ENCODE results near the gene ZMYND8. TPM values are rescaled to one million over a fixed set of nuclear protein-coding genes. Genes with fewer than 3 reads are reported as not detected.

ZMYND8 gene
- polyA plus RNA-seq, 1 donor from 2014 or later = 16.8 TPM

DNA sequence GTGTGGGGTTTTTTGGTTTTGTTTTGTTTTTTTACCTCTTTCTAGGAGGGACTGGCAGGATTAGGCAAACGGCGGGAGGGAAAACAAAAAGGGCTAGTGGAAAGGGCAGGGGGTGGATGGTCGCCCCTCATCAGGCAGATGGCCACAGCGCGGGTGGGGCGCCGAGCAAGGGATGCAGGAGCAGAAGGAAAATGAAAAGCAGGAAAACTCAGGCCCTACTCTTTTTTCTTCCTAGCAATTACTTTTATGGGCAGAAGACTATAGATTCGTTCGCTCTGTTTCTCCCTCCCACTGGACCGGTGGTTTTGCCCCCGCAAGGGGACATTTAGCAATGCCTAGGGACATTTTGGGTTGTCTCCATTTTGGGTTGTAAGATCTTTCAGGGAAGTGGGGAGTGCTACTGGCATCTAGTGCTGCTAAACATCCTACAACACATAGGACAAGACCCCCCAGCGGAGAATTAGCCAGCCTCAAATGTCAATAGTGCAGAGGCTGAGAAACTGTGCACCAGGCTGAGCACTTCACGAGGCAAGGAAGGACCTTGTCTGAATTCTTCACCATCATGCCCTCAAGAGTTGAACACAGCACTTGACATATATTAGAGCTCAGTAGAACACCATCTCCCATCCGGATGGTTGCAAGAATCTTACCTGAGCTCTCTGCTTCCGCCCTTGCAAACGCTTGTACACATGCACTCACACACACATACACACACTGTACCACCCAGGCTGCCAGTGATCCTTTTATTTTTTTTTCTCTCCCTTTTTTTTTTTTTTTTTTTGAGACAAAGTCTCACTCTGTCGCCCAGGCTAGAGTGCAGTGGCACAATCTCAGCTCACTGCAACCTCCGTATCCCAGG is 4.8 kb upstream of the ZMYND8 start:
- H3K79me2 ChIP-seq (replicated peaks; ENCODE audit: insufficient read depth, low read length) = peaks cover 2% of the 10 kb centered on the region
- H3K27me3 ChIP-seq (ENCODE audit: insufficient read depth, low read depth, low read length) = no peaks in the 10 kb centered on the region
- no peak overlapping the region for H3K4me2 ChIP-seq (ENCODE audit: low read length)
- TF ChIP-seq POLR2AphosphoS5 (IDR thresholded peaks at IDR 0.05) (no peak), RAD21 (conservative IDR thresholded peaks at IDR 0.05) (no peak), TAF1 (IDR thresholded peaks at IDR 0.05; ENCODE audit: low read depth) (no peak), EZH2 (IDR thresholded peaks at IDR 0.05; ENCODE audit: borderline replicate concordance, insufficient read depth, low read length, poor library complexity, severe bottlenecking) (no peak), MXI1 (conservative IDR thresholded peaks at IDR 0.05; ENCODE audit: poor library complexity, severe bottlenecking) (no peak), SMC3 (conservative IDR thresholded peaks at IDR 0.05; ENCODE audit: poor library complexity) (no peak), EP300 (conservative IDR thresholded peaks at IDR 0.05; ENCODE audit: poor library complexity, severe bottlenecking) (no peak)
- TF ChIP-seq, protein P1, sequence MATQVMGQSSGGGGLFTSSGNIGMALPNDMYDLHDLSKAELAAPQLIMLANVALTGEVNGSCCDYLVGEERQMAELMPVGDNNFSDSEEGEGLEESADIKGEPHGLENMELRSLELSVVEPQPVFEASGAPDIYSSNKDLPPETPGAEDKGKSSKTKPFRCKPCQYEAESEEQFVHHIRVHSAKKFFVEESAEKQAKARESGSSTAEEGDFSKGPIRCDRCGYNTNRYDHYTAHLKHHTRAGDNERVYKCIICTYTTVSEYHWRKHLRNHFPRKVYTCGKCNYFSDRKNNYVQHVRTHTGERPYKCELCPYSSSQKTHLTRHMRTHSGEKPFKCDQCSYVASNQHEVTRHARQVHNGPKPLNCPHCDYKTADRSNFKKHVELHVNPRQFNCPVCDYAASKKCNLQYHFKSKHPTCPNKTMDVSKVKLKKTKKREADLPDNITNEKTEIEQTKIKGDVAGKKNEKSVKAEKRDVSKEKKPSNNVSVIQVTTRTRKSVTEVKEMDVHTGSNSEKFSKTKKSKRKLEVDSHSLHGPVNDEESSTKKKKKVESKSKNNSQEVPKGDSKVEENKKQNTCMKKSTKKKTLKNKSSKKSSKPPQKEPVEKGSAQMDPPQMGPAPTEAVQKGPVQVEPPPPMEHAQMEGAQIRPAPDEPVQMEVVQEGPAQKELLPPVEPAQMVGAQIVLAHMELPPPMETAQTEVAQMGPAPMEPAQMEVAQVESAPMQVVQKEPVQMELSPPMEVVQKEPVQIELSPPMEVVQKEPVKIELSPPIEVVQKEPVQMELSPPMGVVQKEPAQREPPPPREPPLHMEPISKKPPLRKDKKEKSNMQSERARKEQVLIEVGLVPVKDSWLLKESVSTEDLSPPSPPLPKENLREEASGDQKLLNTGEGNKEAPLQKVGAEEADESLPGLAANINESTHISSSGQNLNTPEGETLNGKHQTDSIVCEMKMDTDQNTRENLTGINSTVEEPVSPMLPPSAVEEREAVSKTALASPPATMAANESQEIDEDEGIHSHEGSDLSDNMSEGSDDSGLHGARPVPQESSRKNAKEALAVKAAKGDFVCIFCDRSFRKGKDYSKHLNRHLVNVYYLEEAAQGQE (IDR thresholded peaks at IDR 0.05; ENCODE audit: borderline replicate concordance) = no peak
- TF ChIP-seq, protein P2, sequence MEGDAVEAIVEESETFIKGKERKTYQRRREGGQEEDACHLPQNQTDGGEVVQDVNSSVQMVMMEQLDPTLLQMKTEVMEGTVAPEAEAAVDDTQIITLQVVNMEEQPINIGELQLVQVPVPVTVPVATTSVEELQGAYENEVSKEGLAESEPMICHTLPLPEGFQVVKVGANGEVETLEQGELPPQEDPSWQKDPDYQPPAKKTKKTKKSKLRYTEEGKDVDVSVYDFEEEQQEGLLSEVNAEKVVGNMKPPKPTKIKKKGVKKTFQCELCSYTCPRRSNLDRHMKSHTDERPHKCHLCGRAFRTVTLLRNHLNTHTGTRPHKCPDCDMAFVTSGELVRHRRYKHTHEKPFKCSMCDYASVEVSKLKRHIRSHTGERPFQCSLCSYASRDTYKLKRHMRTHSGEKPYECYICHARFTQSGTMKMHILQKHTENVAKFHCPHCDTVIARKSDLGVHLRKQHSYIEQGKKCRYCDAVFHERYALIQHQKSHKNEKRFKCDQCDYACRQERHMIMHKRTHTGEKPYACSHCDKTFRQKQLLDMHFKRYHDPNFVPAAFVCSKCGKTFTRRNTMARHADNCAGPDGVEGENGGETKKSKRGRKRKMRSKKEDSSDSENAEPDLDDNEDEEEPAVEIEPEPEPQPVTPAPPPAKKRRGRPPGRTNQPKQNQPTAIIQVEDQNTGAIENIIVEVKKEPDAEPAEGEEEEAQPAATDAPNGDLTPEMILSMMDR (IDR thresholded peaks at IDR 0.05; ENCODE audit: poor library complexity, severe bottlenecking) = no peak
- H2AFZ ChIP-seq (ENCODE audit: low read depth, low read length) = peak overlapping the region; percentile 36
- H3K9me2 ChIP-seq (ENCODE audit: insufficient read depth, low read length) = no peaks in the 10 kb centered on the region
- no peak overlapping the region for H3K27ac ChIP-seq (ENCODE audit: low read length)
- H4K20me1 ChIP-seq (ENCODE audit: insufficient read depth) = no peaks in the 10 kb centered on the region
- H3K4me3 ChIP-seq (ENCODE audit: low read length) = no peak overlapping the region
- peaks cover 7% of the 10 kb centered on the region for H3F3A ChIP-seq (ENCODE audit: insufficient read depth, low read length, poor library complexity, severe bottlenecking)
- H3K9ac ChIP-seq (ENCODE audit: low read length) = peak overlapping the region; percentile 40
- no peaks in the 10 kb centered on the region for H3K9me3 ChIP-seq (ENCODE audit: low read length)
- no peaks in the 10 kb centered on the region for H3K36me3 ChIP-seq (ENCODE audit: insufficient read depth, low read length)

DNA sequence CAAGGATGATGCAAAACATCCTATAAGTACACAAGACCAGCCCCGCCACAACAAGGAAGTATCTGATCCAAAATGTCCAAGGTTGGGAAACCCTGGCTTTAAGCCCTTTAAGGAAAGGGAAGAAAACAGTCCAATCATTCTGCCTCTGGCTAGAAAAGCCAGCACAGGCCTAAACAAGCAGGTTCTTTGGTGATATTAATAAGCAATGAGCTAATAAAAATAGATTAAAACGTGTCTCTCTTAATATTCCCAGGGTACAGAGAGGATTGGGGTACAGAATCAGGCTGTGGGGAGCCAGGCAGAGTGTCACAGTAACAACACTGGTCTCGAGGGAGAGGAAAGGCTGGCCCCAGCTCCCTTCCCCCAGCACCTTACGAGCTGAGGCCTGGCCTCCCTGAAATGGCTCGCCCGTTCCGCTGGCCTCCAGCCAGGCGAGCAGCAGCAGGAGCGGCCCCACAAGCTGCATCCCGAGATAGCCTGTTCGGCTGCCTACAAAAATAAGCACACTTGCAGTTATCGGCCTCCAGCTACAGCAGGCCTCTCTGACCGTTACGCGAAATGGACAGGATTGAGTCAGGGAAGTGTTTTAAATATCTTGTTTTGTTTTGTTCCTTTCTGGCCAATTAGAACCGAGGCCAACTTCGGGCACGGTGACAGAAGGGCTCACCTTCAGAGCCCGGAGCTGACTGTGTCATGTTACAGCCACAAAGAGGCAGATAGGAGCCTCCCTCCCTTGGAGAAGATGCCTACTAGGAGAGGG is 4.0 kb upstream of the ZMYND8 start:
- Histone ChIP-seq H3K4me2 (ENCODE audit: low read length) (no peak overlapping the region), H3K9me2 (ENCODE audit: insufficient read depth, low read length) (no peaks in the 10 kb centered on the region), H2AFZ (ENCODE audit: low read depth, low read length) (peak overlapping the region; percentile 36), H3K27ac (ENCODE audit: low read length) (no peak overlapping the region), H3K9me3 (ENCODE audit: low read length) (no peaks in the 10 kb centered on the region), H3K79me2 (replicated peaks; ENCODE audit: insufficient read depth, low read length) (peaks cover 9% of the 10 kb centered on the region), H4K20me1 (ENCODE audit: insufficient read depth) (no peaks in the 10 kb centered on the region), H3F3A (ENCODE audit: insufficient read depth, low read length, poor library complexity, severe bottlenecking) (peaks cover 7% of the 10 kb centered on the region), H3K4me3 (ENCODE audit: low read length) (no peak overlapping the region), H3K9ac (ENCODE audit: low read length) (peak overlapping the region; percentile 40), H3K36me3 (ENCODE audit: insufficient read depth, low read length) (no peaks in the 10 kb centered on the region), H3K27me3 (ENCODE audit: insufficient read depth, low read depth, low read length) (no peaks in the 10 kb centered on the region)
- TF ChIP-seq SMC3 (conservative IDR thresholded peaks at IDR 0.05; ENCODE audit: poor library complexity) = no peak
- TF ChIP-seq, protein P1 (IDR thresholded peaks at IDR 0.05; ENCODE audit: borderline replicate concordance) = no peak
- TF ChIP-seq MXI1 (conservative IDR thresholded peaks at IDR 0.05; ENCODE audit: poor library complexity, severe bottlenecking) = no peak
- TF ChIP-seq TAF1 (IDR thresholded peaks at IDR 0.05; ENCODE audit: low read depth) = no peak
- TF ChIP-seq EZH2 (IDR thresholded peaks at IDR 0.05; ENCODE audit: borderline replicate concordance, insufficient read depth, low read length, poor library complexity, severe bottlenecking) = no peak
